Measurements from ENCODE around the gene LRP2.
"Not testable (repeated sequence)": the region's sequence is repeated elsewhere in the genome, so short reads cannot be mapped to it uniquely, and the experiment has no call there.

DNA sequence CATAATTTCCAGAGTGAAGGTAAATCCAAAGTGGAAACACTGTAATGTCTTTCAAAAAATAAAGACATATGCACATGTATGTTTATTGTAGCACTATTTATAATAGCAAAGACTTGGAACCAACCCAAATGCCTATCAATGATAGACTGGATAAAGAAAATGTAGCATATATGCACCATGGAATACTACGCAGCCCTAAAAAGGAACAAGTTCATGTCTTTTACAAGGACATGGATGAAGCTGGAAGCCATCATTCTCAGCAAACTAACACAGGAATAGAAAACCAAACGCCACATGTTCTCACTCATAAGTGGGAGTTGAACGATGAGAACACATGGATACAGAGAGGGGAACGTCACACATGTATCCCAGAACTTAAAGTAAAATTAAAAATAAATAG, 57.6 kb downstream of the LRP2 start:
- TF ChIP-seq, protein P1, sequence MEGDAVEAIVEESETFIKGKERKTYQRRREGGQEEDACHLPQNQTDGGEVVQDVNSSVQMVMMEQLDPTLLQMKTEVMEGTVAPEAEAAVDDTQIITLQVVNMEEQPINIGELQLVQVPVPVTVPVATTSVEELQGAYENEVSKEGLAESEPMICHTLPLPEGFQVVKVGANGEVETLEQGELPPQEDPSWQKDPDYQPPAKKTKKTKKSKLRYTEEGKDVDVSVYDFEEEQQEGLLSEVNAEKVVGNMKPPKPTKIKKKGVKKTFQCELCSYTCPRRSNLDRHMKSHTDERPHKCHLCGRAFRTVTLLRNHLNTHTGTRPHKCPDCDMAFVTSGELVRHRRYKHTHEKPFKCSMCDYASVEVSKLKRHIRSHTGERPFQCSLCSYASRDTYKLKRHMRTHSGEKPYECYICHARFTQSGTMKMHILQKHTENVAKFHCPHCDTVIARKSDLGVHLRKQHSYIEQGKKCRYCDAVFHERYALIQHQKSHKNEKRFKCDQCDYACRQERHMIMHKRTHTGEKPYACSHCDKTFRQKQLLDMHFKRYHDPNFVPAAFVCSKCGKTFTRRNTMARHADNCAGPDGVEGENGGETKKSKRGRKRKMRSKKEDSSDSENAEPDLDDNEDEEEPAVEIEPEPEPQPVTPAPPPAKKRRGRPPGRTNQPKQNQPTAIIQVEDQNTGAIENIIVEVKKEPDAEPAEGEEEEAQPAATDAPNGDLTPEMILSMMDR (IDR thresholded peaks at IDR 0.05 in 4 of 5, conservative IDR thresholded peaks at IDR 0.05 in 1 of 5): not testable (repeated sequence)
- not testable (repeated sequence) for TF ChIP-seq POLR2A (IDR thresholded peaks at IDR 0.05)
